A549 (cell line): ENCODE results near the gene ZDHHC16. TPM values are rescaled to one million over a fixed set of nuclear protein-coding genes. Genes with fewer than 3 reads are reported as not detected.
"Not testable (repeated sequence)": the region's sequence is repeated elsewhere in the genome, so short reads cannot be mapped to it uniquely, and the experiment has no call there.

Experiments
- ATAC-seq, 2 experiments: fragments of 200-7000 bp in 1 of 2; fragments of >200 bp in 1 of 2; cut with Nextera tagmentation in 1 of 2; cut with Tn5 transposase in 1 of 2; 3 replicates each; pipeline versions ENCODE4 v1.8.0 to v1.9.1; 2018 to 2020; ENCODE audit warnings: mild to moderate bottlenecking in 1 of 2, moderate library complexity in 1 of 2
- CTCF ChIA-PET: fragments of 300-600 bp; sonication (Branson Sonifier 250); formaldehyde crosslinking; extraction: SDS; loops from one replicate; lab custom pipeline; 2021; ENCODE audit warnings: antibody characterized with exemption, inconsistent platforms; lab: Yijun Ruan, JAX
- POLR2A ChIA-PET: fragments of 350-600 bp; formaldehyde crosslinking; extraction: SDS; loops from one replicate; lab custom pipeline; 2021; ENCODE audit warnings: antibody characterized with exemption, inconsistent platforms; lab: Yijun Ruan, JAX
- DNase-seq, 2 experiments: peaks; one replicate each; pipeline versions ENCODE4 v3.0.0 to v3.0.0-alpha.2; 2011 to 2016; ENCODE audit warnings: low read depth in 1 of 2, low spot score in 1 of 2
- FAIRE-seq: peaks from 2 replicates; lab custom pipeline; 2011; peaks lifted over from hg19 to GRCh38; lab: Jason Lieb, UNC
- H3K27ac ChIP-seq, 2 experiments: fragments of >200 bp; sonication (Bioruptor Twin); formaldehyde crosslinking; 3 replicates each; pipeline ENCODE4 v1.5.1; 2016 to 2017
- H3K4me1 ChIP-seq: fragments of >200 bp; sonication (Bioruptor Twin); formaldehyde crosslinking; 3 replicates; pipeline ENCODE4 v1.6.1; 2016
- H3K4me2 ChIP-seq: fragments of >200 bp; sonication (Bioruptor Twin); formaldehyde crosslinking; 3 replicates; pipeline ENCODE4 v1.6.1; 2016
- H3K4me3 ChIP-seq: fragments of >200 bp; sonication (Bioruptor Twin); formaldehyde crosslinking; 3 replicates; pipeline ENCODE4 v1.5.1; 2016
- H3K9me3 ChIP-seq: fragments of >200 bp; sonication (Bioruptor Twin); formaldehyde crosslinking; 3 replicates; pipeline ENCODE4 v1.6.1; 2016
- BCL3 ChIP-seq: fragments of >200 bp; sonication (Bioruptor Twin); formaldehyde crosslinking; IDR thresholded peaks from 3 replicates; pipeline ENCODE4 v1.6.1; 2016
- CBX2 ChIP-seq: fragments of 200-600 bp; sonication (generic); IDR thresholded peaks from 2 replicates; pipeline ENCODE4 v1.6.1; 2016; ENCODE audit warnings: low read depth, mild to moderate bottlenecking, borderline replicate concordance
- CHD4 ChIP-seq: fragments of 200-600 bp; sonication (generic); IDR thresholded peaks from 2 replicates; pipeline ENCODE4 v1.6.1; 2016; ENCODE audit warnings: antibody characterized with exemption, mild to moderate bottlenecking, borderline replicate concordance
- ELK1 ChIP-seq: fragments of 150-350 bp; IDR thresholded peaks from 2 replicates; pipeline ENCODE4 v1.6.1; 2014; ENCODE audit warnings: low read depth, mild to moderate bottlenecking, low read length
- ESRRA ChIP-seq: fragments of 150-350 bp; IDR thresholded peaks from 2 replicates; pipeline ENCODE4 v1.6.1; 2014; ENCODE audit warnings: mild to moderate bottlenecking, low read length, borderline replicate concordance
- HDAC2 ChIP-seq: fragments of 200-600 bp; sonication (generic); IDR thresholded peaks from 2 replicates; pipeline ENCODE4 v1.6.1; 2016
- HOXA7 ChIP-seq: fragments of 250-450 bp; sonication (Bioruptor Pico); IDR thresholded peaks from 2 replicates; pipeline ENCODE4 v1.5.0; 2020; ENCODE audit warnings: mild to moderate bottlenecking, moderate library complexity
- JUN ChIP-seq, 2 experiments: fragments of >200 bp; sonication (Bioruptor Twin); formaldehyde crosslinking; IDR thresholded peaks; 2 replicates in 1 of 2; 3 replicates in 1 of 2; pipeline ENCODE4 v1.6.1; 2016 to 2017
- JUNB ChIP-seq: fragments of >200 bp; sonication (Bioruptor Twin); formaldehyde crosslinking; IDR thresholded peaks from 2 replicates; pipeline ENCODE4 v1.6.1; 2016
- MAX ChIP-seq: IDR thresholded peaks from 2 replicates; pipeline ENCODE4 v1.6.1; 2012
- MYC ChIP-seq: IDR thresholded peaks from 2 replicates; pipeline ENCODE4 v1.6.1; 2012; ENCODE audit warnings: mild to moderate bottlenecking, inconsistent platforms, low read length, improper control_type of control experiment, borderline replicate concordance
- NR3C1 ChIP-seq: fragments of >200 bp; sonication (Bioruptor Twin); formaldehyde crosslinking; IDR thresholded peaks from 3 replicates; pipeline ENCODE4 v1.6.1; 2017
- PHF8 ChIP-seq: fragments of 200-600 bp; sonication (generic); IDR thresholded peaks from 2 replicates; pipeline ENCODE4 v1.6.1; 2016; ENCODE audit warnings: low read depth, mild to moderate bottlenecking, antibody characterized with exemption, moderate library complexity, borderline replicate concordance
- POLR2AphosphoS2 ChIP-seq: conservative IDR thresholded peaks from 2 replicates; pipeline ENCODE4 v1.6.1; 2012; ENCODE audit warnings: low read length, improper control_type of control experiment, inconsistent platforms
- REST ChIP-seq: fragments of 200-600 bp; sonication (generic); IDR thresholded peaks from 2 replicates; pipeline ENCODE4 v1.6.1; 2016; ENCODE audit warnings: antibody characterized with exemption, mild to moderate bottlenecking, moderate library complexity
- RNF2 ChIP-seq: fragments of 200-600 bp; sonication (generic); IDR thresholded peaks from 2 replicates; pipeline ENCODE4 v1.6.1; 2016; ENCODE audit warnings: low read depth, mild to moderate bottlenecking, antibody characterized with exemption, moderate library complexity, borderline replicate concordance
- SMC3 ChIP-seq: fragments of >200 bp; sonication (Bioruptor Twin); formaldehyde crosslinking; IDR thresholded peaks from 3 replicates; pipeline ENCODE4 v1.6.1; 2018; ENCODE audit warnings: inconsistent platforms
- SREBF2 ChIP-seq: fragments of 450-650 bp; IDR thresholded peaks from 2 replicates; pipeline ENCODE4 v1.6.1; 2014; ENCODE audit warnings: mild to moderate bottlenecking, moderate library complexity
- WGBS: methylation state at CpG from one replicate; pipeline ENCODE4 v1.1.6; 2017; ENCODE audit errors: missing lambda C conversion rate; 5-methylcytosine and 5-hydroxymethylcytosine counted together
- polyA plus RNA-seq, 4 experiments: library from polyadenylated mRNA; depleted of rRNA in 3 of 4; stranded (reverse); fragments of >200 nt; fragmentation: RNase III in 1 of 4; extraction: RNeasy Plus Mini Kit Qiagen cat#74134 plus additional on column Dnase treatment in 1 of 4; gene quantifications; 2 replicates in 3 of 4; 3 replicates in 1 of 4; pipeline ENCODE4 v1.2.3, GENCODE V29; 2011 to 2017

Gene ZDHHC16
- polyA plus RNA-seq, 2 of the 4 experiments (the other 2 are of a cell fraction) = 47.7 to 57.0 TPM

GRCh38 chr10:97401455-97401919 lies 44.5 kb upstream of the ZDHHC16 start:
- DNase-seq (no peak), FAIRE-seq (no peak)
- H3K4me1 ChIP-seq = peaks cover 12% of the 10 kb centered on the region; the same call in 2 of the 3 replicates
- POLR2A ChIA-PET = interaction anchor here (0.6 to 2.1 kb wide), 9 partner anchors 13 to 286 kb away, joined by 3 to 8 read pairs (median 4); partner anchors contain the start of genes ARHGAP19, AVPI1 and FRAT1
- no peaks in the 10 kb centered on the region for H3K9me3 ChIP-seq
- H3K27ac ChIP-seq = peak overlapping the region; percentile 83 to 87
- 49% methylated on average over 13 of the region's 13 CpGs for WGBS
- peak overlapping the region; percentile 83 for H3K4me2 ChIP-seq
- TF ChIP-seq JUNB (no peak), BCL3 (0 out of 3 replicates have a peak, but pooled peaks have one; percentile 15)
- TF ChIP-seq, all 56 proteins: peak for 1
- CTCF ChIA-PET = interaction anchor here (0.9 to 1.3 kb wide), 3 partner anchors 10 to 123 kb away, joined by 3 to 8 read pairs (median 5); no protein-coding TSS in a partner anchor
- ATAC-seq = no peak
- peak overlapping the region; percentile 91 for H3K4me3 ChIP-seq

- H3K4me3 ChIP-seq = no peak overlapping the region
- no peaks in the 10 kb centered on the region for H3K9me3 ChIP-seq
- TF ChIP-seq SMC3 = no peak
- TF ChIP-seq MAX = no peak
- H3K27ac ChIP-seq = no peak overlapping the region
- peaks cover 14% of the 10 kb centered on the region; the same call in 2 of the 3 replicates for H3K4me1 ChIP-seq
- ChIA-PET CTCF (interaction anchor here (1.0 to 1.7 kb wide), 2 partner anchors 14 to 60 kb away, joined by 3 to 4 read pairs; no protein-coding TSS in a partner anchor), POLR2A (no interaction called here)
- ATAC-seq (no peak), FAIRE-seq (no peak), DNase-seq (no peak)
- no peak overlapping the region for H3K4me2 ChIP-seq
These were observed 41.9 kb upstream of the ZDHHC16 start for GRCh38 chr10:97404044-97404443.

GRCh38 chr10:97406064-97406463 lies 39.9 kb upstream of the ZDHHC16 start:
- 84% methylated on average over 3 of the region's 3 CpGs for WGBS
- FAIRE-seq (no peak), DNase-seq (no peak), ATAC-seq (no peak)
- ChIA-PET POLR2A (no interaction called here), CTCF (interaction anchor here (0.9 to 4.1 kb wide), 15 partner anchors 9 to 325 kb away, joined by 3 to 23 read pairs (median 4); no protein-coding TSS in a partner anchor)
- no peaks in the 10 kb centered on the region for H3K9me3 ChIP-seq
- no peak overlapping the region for H3K4me3 ChIP-seq
- H3K4me2 ChIP-seq = no peak overlapping the region
- no peak overlapping the region for H3K27ac ChIP-seq
- peaks cover 9% of the 10 kb centered on the region; the same call in 1 of the 3 replicates for H3K4me1 ChIP-seq
- TF ChIP-seq NR3C1 (no peak), JUN (IDR thresholded peaks at IDR 0.05) (no peak), MYC (no peak), RNF2 (no peak), PHF8 (no peak), HDAC2 (no peak), SREBF2 (no peak), REST (no peak), POLR2AphosphoS2 (no peak), HOXA7 (CRISPR knock-in tag) (no peak), CHD4 (no peak), ESRRA (no peak), CBX2 (no peak), ELK1 (no peak)

- H3K9me3 ChIP-seq, H3K4me3 ChIP-seq, ATAC-seq, FAIRE-seq, DNase-seq, H3K4me1 ChIP-seq, POLR2A ChIA-PET: not testable (repeated sequence)
- CTCF ChIA-PET = interaction anchor here (0.7 to 4.1 kb wide), 24 partner anchors 9 to 325 kb away, joined by 3 to 23 read pairs (median 4); partner anchors contain the start of gene UBTD1
- WGBS = 89% methylated on average over 7 of the region's 7 CpGs
- H3K27ac ChIP-seq = peak overlapping the region in 1 of 2 experiments; percentile 71; a peak in 4 of 6 replicates
- peak overlapping the region; percentile 73 for H3K4me2 ChIP-seq
These were observed 39.5 kb upstream of the ZDHHC16 start for GRCh38 chr10:97406483-97406882.
